ENCODE results near the gene PRKCB.

GRCh38 chr16:23920899-23921298, 85.1 kb downstream of the PRKCB start:
- TF ChIP-seq CTCF (IDR thresholded peaks at IDR 0.05; ENCODE audit: low read depth, low read length, missing input control) (no peak), HNF4G (IDR thresholded peaks at IDR 0.05) (no peak), MAX (IDR thresholded peaks at IDR 0.05) (no peak), REST (IDR thresholded peaks at IDR 0.05) (no peak), RAD21 (IDR thresholded peaks at IDR 0.05) (no peak), GABPA (IDR thresholded peaks at IDR 0.05 in 1 of 2, conservative IDR thresholded peaks at IDR 0.05 in 1 of 2) (no peak), TAF1 (conservative IDR thresholded peaks at IDR 0.05) (no peak), ATF3 (IDR thresholded peaks at IDR 0.05) (no peak), RXRA (IDR thresholded peaks at IDR 0.05) (no peak), JUND (IDR thresholded peaks at IDR 0.05) (no peak)
